LNCaP clone FGC (cell line): ENCODE measurements around the gene BEAN1.

Source experiments
- DNase-seq: peaks from one replicate; pipeline ENCODE4 v3.0.0-alpha.2; 2011; ENCODE audit warnings: low read depth
- H3K4me3 ChIP-seq: 2 replicates; pipeline ENCODE4 v1.5.1; 2011; ENCODE audit warnings: mild to moderate bottlenecking, low read depth, low read length, control low read depth
- TF ChIP-seq, protein P1 (sequence below): IDR thresholded peaks from 2 replicates; pipeline ENCODE4 v1.5.1; 2012; ENCODE audit warnings: mild to moderate bottlenecking; ENCODE audit not compliant: control insufficient read depth, insufficient read depth; ENCODE audit errors: extremely low read depth

The BEAN1 gene

DNA sequence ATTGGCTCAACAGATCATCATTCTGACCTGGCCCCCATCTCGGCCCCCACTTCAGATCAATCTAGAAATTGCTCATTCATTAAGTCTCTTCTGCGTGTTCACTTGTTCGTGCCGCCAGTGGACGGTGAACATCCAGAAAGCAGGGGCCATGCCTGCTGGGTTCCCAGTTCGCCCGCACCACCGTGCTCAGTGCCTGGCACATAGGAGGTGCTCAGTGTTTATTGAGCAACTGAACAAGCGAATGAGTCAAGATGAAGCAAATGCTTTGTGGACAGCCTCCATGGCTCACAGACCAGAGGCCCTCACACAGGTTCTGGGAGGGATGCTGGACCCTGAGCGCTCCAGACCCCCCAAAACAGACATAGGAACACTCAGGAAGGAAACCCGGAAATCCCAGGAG is 13.9 kb downstream of the BEAN1 start:
- no peak overlapping the region for H3K4me3 ChIP-seq
- DNase-seq = no peak
- TF ChIP-seq, protein P1, sequence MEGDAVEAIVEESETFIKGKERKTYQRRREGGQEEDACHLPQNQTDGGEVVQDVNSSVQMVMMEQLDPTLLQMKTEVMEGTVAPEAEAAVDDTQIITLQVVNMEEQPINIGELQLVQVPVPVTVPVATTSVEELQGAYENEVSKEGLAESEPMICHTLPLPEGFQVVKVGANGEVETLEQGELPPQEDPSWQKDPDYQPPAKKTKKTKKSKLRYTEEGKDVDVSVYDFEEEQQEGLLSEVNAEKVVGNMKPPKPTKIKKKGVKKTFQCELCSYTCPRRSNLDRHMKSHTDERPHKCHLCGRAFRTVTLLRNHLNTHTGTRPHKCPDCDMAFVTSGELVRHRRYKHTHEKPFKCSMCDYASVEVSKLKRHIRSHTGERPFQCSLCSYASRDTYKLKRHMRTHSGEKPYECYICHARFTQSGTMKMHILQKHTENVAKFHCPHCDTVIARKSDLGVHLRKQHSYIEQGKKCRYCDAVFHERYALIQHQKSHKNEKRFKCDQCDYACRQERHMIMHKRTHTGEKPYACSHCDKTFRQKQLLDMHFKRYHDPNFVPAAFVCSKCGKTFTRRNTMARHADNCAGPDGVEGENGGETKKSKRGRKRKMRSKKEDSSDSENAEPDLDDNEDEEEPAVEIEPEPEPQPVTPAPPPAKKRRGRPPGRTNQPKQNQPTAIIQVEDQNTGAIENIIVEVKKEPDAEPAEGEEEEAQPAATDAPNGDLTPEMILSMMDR = no peak

DNA sequence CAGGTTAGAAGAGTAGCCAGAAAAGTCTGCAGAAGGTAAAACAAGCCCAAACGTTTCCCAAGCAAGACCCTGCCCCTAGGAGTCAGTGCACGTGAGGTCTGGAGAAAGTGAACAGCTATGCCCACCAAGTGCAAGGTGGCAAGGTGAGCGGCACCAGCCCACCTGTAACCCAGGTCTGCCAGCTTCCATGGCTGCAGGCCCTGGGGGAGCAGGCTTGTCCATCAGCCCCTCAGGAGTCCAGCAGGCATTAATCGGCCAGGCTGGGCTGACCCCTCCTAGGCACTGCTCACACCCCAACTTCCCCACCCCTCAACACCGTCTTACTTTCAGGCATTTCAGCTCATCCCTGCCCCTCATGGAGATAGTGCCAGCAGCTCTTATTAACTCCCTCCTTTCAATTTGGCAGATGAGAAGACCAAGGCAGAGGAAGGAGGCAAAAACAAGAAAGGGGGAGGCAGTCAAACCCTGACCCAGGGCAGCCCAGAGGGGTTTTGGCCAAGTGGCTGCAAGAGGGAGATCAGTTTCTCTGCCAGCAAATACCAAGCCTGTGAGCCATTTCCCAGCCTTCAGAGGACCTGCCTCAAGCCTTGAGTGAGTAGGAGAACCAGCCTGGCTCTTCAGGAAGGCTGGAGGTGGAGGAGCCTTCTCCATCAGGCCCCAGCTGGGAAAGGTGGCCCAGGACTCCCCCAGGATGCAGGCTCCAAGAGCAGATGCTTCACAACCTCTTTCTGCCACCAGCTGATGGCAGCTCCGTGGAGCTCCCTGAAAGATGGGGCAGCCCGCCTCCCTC is 14.7 kb downstream of the BEAN1 start:
- no peak overlapping the region for H3K4me3 ChIP-seq
- TF ChIP-seq, protein P1 = no peak
- DNase-seq = no peak

DNA sequence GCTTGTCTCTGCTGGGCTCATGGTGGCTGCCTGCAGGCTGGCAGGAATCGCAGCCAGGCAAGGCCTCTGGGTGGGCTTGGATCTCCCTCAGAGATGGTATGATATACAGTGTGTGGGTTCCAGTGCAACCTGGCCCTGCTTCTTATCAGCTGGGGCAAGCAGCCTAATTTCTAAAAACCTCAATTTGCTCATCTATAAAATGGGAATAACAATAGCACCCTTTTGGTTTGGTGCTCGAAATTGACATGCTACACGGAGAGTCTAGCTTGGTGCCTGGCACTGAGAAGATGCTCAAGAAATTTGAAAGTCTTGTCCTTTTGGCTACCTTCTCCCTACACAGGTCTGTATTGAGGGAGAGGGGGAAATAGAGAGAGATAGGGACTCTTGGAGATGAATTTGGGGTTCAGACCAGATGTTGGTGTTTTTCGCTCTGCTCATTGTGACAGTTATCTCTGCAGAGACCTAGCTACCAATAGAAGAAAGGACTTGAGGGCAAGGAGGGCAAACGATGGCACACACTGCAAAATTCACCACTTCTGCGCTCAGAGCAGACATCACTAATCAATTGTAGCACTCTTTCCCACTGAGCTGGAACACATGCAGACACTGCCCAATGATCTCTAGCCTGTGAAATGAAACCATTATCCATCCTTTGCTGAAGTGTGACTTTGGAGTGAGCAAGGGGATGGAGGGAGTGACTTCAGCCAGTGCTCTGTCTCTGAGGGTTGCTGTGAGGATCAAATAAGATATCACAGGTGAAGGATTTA is 15.6 kb downstream of the BEAN1 start:
- no peak for DNase-seq
- H3K4me3 ChIP-seq = no peak overlapping the region
- TF ChIP-seq, protein P1 = no peak

DNA sequence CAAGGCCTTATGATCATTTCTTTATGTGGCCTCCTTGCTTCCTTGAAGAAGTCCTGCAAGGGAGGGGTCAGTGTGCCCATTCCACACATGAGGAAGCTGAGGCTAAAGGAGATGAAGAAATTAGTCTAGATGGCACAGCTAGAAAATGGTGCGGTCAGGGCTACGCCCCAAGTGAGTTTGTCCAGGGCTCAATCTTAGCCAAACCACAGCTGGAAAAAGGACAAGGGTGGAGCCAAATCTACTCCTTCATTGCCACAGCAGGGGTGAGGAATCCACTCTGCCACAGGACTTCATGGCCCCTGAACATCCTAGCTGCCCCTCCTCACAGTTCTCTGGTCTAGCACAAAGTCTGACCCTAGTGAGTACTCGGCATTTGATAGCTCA is 16.2 kb downstream of the BEAN1 start:
- no peak for DNase-seq
- TF ChIP-seq, protein P1 = no peak

DNA sequence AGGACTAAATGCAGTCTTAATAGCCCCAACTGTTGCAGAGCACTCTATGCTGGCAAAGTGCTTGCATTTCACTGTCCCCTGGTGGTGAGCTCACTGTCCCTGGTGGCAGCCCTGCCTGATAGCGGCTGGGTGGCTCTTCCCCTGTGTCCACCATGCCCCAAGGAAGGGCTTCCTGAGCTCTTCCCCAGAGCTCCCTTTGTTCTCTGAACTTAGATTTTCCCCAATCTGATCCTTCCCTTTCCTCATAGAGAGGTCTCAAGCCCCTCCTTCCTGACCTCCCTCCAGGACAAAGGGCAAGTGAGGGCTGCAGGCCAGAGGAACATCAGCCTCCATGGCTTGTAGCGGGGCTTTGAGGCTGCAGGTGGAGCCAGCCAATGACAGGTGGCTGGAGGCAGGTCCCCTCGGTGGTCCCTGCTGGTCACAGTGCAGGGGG is 17.0 kb downstream of the BEAN1 start:
- TF ChIP-seq, protein P1 = no peak
- DNase-seq = no peak
- H3K4me3 ChIP-seq = no peak overlapping the region

More for the DNA sequence above, 16.2 kb downstream of the BEAN1 start:
- H3K4me3 ChIP-seq = no peak overlapping the region

DNA sequence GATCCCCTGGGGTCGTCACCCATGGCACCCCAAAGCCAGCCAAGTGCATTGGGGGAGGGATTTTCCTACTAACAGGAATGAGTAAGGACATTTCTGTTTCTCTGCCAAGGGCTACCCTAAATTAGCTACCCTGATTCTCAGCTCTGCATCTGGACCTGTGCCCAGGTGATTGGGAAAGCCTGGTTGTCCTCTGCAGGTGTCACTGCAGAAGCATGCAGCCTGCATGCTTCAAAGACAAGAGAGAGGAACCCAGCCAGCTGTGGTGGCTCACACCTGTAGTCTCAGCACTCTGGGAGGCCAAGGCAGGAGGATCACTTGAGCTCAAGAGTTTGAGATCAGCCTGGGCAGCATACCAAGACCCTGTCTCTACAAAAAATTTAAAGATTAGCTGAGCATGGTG is 19.6 kb downstream of the BEAN1 start:
- H3K4me3 ChIP-seq = no peak overlapping the region
- DNase-seq = no peak
- TF ChIP-seq, protein P1 = no peak
